Lower leg skin (tissue), 3 donors: ENCODE measurements around the gene ING3.

Experiments
- POLR2A ChIP-seq, 2 donors: fragments of 450-650 bp; IDR thresholded peaks; one replicate each; pipeline ENCODE4 v1.6.1; 2016 to 2017; ENCODE audit warnings: antibody characterized with exemption in 2 of 2, mild to moderate bottlenecking in 1 of 2, moderate library complexity in 1 of 2
- TF ChIP-seq, protein P1 (sequence below), 3 donors: fragments of 450-650 bp; IDR thresholded peaks; one replicate each; pipeline ENCODE4 v1.5.1; 2016; ENCODE audit warnings: antibody characterized with exemption in 3 of 3, mild to moderate bottlenecking in 3 of 3, moderate library complexity in 2 of 3

- TF ChIP-seq, protein P1, sequence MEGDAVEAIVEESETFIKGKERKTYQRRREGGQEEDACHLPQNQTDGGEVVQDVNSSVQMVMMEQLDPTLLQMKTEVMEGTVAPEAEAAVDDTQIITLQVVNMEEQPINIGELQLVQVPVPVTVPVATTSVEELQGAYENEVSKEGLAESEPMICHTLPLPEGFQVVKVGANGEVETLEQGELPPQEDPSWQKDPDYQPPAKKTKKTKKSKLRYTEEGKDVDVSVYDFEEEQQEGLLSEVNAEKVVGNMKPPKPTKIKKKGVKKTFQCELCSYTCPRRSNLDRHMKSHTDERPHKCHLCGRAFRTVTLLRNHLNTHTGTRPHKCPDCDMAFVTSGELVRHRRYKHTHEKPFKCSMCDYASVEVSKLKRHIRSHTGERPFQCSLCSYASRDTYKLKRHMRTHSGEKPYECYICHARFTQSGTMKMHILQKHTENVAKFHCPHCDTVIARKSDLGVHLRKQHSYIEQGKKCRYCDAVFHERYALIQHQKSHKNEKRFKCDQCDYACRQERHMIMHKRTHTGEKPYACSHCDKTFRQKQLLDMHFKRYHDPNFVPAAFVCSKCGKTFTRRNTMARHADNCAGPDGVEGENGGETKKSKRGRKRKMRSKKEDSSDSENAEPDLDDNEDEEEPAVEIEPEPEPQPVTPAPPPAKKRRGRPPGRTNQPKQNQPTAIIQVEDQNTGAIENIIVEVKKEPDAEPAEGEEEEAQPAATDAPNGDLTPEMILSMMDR (IDR thresholded peaks at IDR 0.05), result no peak
- TF ChIP-seq POLR2A (IDR thresholded peaks at IDR 0.05), result no peak
These were observed 11.1 kb downstream of the ING3 start for GRCh38 chr7:120961638-120962173.
